Naive thymus-derived CD4-positive, alpha-beta T cell (primary cell): ENCODE data around the gene VPS9D1. TPM values are rescaled to one million over a fixed set of nuclear protein-coding genes. Genes with fewer than 3 reads are reported as not detected.

Source experiments
- polyA plus RNA-seq, 2 donors: library from polyadenylated mRNA; unstranded; fragments of 300-500 nt; fragmentation: Illumina TruSeq; gene quantifications; one replicate each; pipeline ENCODE4 v1.2.3, GENCODE V29; 2021
- total RNA-seq, 6 experiments: library from RNA in 5 of 6; stranded (reverse) in 5 of 6; gene quantifications; 1 replicate in 5 of 6; 2 replicates in 1 of 6; pipeline ENCODE4 v1.2.3 and lab custom pipeline; 2021 to 2026

Gene VPS9D1
- total and polyA plus RNA-seq, 7 experiments from 2014 or later = 0.93 to 28.9 (median 11.9) TPM

Other genes with a start within 250 kb of the VPS9D1 start
- 100 to 1,000 TPM; 178 to 254 (median 240) TPM for gene ANKRD11, start 230.3 kb downstream of the VPS9D1 start, total RNA-seq
- gene ANKRD11, start 230.3 kb downstream of the VPS9D1 start, polyA plus RNA-seq = 10 to 100 TPM in 1 of 2 donors, 1 to 10 TPM in 1; 8.7 to 28.4 TPM
- gene SPG7, start 212.5 kb downstream of the VPS9D1 start, total RNA-seq = 100 to 1,000 TPM; 129 to 181 (median 170) TPM
- gene SPG7, start 212.5 kb downstream of the VPS9D1 start, polyA plus RNA-seq = 10 to 100 TPM; 48.6 to 56.6 TPM
- 1,000 to 10,000 TPM; 2,239 to 5,631 (median 5,332) TPM for gene RPL13, start 160.2 kb downstream of the VPS9D1 start, total RNA-seq
- gene RPL13, start 160.2 kb downstream of the VPS9D1 start, polyA plus RNA-seq = 1,000 to 10,000 TPM; 6,375 to 8,810 TPM
- 1 to 10 TPM in 1 of 5 experiments, under 1 TPM in 1, not detected in 3; 0.39 to 5.2 TPM for gene CPNE7, start 145.1 kb downstream of the VPS9D1 start, total RNA-seq
- not detected for gene CPNE7, start 145.1 kb downstream of the VPS9D1 start, polyA plus RNA-seq
- gene DPEP1, start 107.3 kb downstream of the VPS9D1 start, total RNA-seq = not detected
- gene DPEP1, start 107.3 kb downstream of the VPS9D1 start, polyA plus RNA-seq = not detected
- 10 to 100 TPM; 64.4 to 99.0 (median 65.9) TPM for gene CHMP1A, start 63.2 kb downstream of the VPS9D1 start, total RNA-seq
- 10 to 100 TPM; 54.7 to 61.6 TPM for gene CHMP1A, start 63.2 kb downstream of the VPS9D1 start, polyA plus RNA-seq
- gene SPATA33, start 63.1 kb downstream of the VPS9D1 start, total RNA-seq = 10 to 100 TPM in 2 of 5 experiments, 1 to 10 TPM in 3; 6.4 to 17.0 (median 7.9) TPM
- 1 to 10 TPM; 2.4 to 2.6 TPM for gene SPATA33, start 63.1 kb downstream of the VPS9D1 start, polyA plus RNA-seq
- gene CDK10, start 34.2 kb downstream of the VPS9D1 start, total RNA-seq = 100 to 1,000 TPM in 3 of 5 experiments, 10 to 100 TPM in 2; 91.5 to 150 (median 102) TPM
- 10 to 100 TPM; 32.8 to 68.4 TPM for gene CDK10, start 34.2 kb downstream of the VPS9D1 start, polyA plus RNA-seq
- 10 to 100 TPM in 3 of 5 experiments, 1 to 10 TPM in 2; 8.4 to 32.2 (median 12.0) TPM for gene SPATA2L, start 19.2 kb downstream of the VPS9D1 start, total RNA-seq
- gene SPATA2L, start 19.2 kb downstream of the VPS9D1 start, polyA plus RNA-seq = 10 to 100 TPM in 1 of 2 donors, 1 to 10 TPM in 1; 7.0 to 12.4 TPM
- gene ZNF276, start 639 bp upstream of the VPS9D1 start, total RNA-seq = 100 to 1,000 TPM in 4 of 5 experiments, 10 to 100 TPM in 1; 75.4 to 160 (median 137) TPM
- gene ZNF276, start 639 bp upstream of the VPS9D1 start, polyA plus RNA-seq = 10 to 100 TPM; 17.0 to 65.1 TPM
- gene FANCA, start 95.7 kb upstream of the VPS9D1 start, total RNA-seq = 100 to 1,000 TPM in 1 of 5 experiments, 10 to 100 TPM in 1, 1 to 10 TPM in 3; 3.5 to 111 (median 7.9) TPM
- 1 to 10 TPM in 1 of 2 donors, under 1 TPM in 1; 0.59 to 3.4 TPM for gene FANCA, start 95.7 kb upstream of the VPS9D1 start, polyA plus RNA-seq
- gene SPIRE2, start 107.6 kb upstream of the VPS9D1 start, total RNA-seq = 1 to 10 TPM; 1.2 to 3.5 (median 3.0) TPM
- under 1 TPM; 0.32 to 0.35 TPM for gene SPIRE2, start 107.6 kb upstream of the VPS9D1 start, polyA plus RNA-seq
- 100 to 1,000 TPM; 200 to 392 (median 262) TPM for gene TCF25, start 152.7 kb upstream of the VPS9D1 start, total RNA-seq
- 100 to 1,000 TPM in 1 of 2 donors, 10 to 100 TPM in 1; 68.1 to 122 TPM for gene TCF25, start 152.7 kb upstream of the VPS9D1 start, polyA plus RNA-seq
- 10 to 100 TPM; 10.1 to 13.9 (median 11.2) TPM for gene MC1R, start 198.0 kb upstream of the VPS9D1 start, total RNA-seq
- under 1 TPM; 0.14 to 0.51 TPM for gene MC1R, start 198.0 kb upstream of the VPS9D1 start, polyA plus RNA-seq
- gene TUBB3, start 202.4 kb upstream of the VPS9D1 start, total RNA-seq = 1 to 10 TPM in 1 of 5 experiments, under 1 TPM in 1, not detected in 3; 0.48 to 2.8 TPM
- gene TUBB3, start 202.4 kb upstream of the VPS9D1 start, polyA plus RNA-seq = under 1 TPM in 1 of 2 donors, not detected in 1; 0.22 TPM
- gene DEF8, start 227.9 kb upstream of the VPS9D1 start, total RNA-seq = 10 to 100 TPM; 26.7 to 50.3 (median 40.7) TPM
- gene DEF8, start 227.9 kb upstream of the VPS9D1 start, polyA plus RNA-seq = 10 to 100 TPM; 19.4 to 31.5 TPM